HG02588 (cell line): Measurements from ENCODE around the gene CALN1.

Experiments
- ATAC-seq: cut with Tn5 transposase; IDR thresholded peaks from one replicate; pipeline ENCODE4 v1.9.1; 2021; ENCODE audit warnings: mild to moderate bottlenecking, moderate library complexity; ENCODE audit not compliant: unreplicated experiment

The CALN1 gene

GRCh38 chr7:72048420-72048819 lies 363.7 kb downstream of the CALN1 start:
- no peak for ATAC-seq

DNA sequence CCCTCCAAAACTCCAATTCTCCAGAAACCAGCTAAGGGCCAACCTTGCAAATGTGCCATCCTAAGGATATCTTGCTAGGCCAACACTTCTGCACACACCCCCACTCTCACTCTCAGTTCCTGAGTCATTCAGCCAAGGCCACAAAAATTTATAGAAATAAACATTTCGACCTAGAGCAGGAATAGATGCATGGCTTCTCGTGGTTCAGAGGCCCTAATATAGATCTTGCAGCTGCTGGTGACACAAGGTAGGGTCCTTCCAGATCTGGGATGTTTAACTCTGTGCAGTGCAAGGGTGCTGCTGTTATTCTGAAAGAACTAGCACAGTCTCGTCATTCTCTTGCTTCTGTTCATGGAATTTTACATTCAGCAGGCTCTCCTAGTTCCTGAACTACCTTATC lies 369.3 kb downstream of the CALN1 start:
- ATAC-seq = no peak

- no peak for ATAC-seq
Measured at GRCh38 chr7:72040641-72041040, 371.5 kb downstream of the CALN1 start.

- ATAC-seq = no peak
Measured at GRCh38 chr7:72039460-72039859, 372.7 kb downstream of the CALN1 start.

GRCh38 chr7:72038022-72038732 lies 374.0 kb downstream of the CALN1 start:
- ATAC-seq = no peak

DNA sequence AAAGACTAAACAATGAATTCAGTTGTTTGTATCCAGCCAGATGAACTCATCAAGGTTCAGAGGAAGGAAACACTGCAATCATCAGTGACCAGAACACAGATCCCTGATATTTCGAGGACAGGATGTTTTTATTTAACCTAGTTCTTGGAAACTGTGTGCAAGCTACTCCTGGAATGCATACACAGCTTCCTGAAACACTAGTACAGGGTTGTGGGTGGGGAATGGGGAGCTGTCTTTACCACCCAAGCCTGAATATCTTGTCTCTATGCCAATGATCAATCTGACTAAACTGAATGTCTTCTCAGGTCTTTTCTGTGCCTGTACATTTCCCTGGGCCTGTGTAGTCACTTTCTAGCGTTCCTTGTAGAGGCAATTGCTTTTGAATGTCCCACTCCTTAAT lies 374.6 kb downstream of the CALN1 start:
- no peak for ATAC-seq

DNA sequence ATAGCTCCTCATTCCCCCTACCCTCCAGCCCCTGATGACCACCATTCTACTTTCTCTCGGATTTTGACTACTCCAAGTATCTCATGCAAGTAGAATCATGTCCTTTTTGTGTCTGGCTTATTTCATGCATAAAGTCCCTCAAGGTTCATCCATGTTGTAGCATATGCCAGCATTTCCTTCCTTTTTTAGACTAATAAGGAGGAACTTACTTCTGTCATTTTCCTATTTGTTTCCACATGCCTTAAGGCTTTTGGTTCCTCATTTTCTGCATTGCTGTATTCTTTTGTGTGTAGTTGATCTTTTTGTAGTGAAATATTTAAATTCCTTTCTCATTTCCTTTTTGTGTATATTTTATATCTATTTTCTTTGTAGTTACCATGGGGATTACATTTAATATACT lies 376.9 kb downstream of the CALN1 start:
- no peak for ATAC-seq

GRCh38 chr7:72032934-72033333 lies 379.2 kb downstream of the CALN1 start:
- ATAC-seq = no peak

GRCh38 chr7:72030994-72031667 lies 381.0 kb downstream of the CALN1 start:
- no peak for ATAC-seq

DNA sequence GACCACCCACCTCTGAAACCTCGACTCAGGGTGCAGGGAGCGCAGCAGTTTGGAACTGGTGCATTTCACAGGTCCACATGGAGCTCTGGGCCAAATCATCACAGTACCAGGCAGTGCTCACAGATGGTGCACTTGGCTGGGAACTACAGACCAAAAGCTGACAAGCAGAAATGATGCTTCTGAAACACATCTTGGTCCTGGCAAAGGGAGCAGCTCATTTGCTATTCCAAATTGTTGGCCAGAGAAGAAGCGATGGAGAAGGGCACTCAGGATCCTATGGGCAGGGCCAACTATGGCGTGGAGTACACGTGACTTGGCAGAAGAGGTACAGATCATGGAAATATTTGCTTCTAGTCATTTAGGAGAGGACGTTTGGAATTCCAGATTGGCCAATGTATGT lies 383.9 kb downstream of the CALN1 start:
- ATAC-seq = no peak

GRCh38 chr7:72025381-72025960 lies 386.7 kb downstream of the CALN1 start:
- no peak for ATAC-seq

GRCh38 chr7:72023926-72024325 lies 388.2 kb downstream of the CALN1 start:
- ATAC-seq = no peak

DNA sequence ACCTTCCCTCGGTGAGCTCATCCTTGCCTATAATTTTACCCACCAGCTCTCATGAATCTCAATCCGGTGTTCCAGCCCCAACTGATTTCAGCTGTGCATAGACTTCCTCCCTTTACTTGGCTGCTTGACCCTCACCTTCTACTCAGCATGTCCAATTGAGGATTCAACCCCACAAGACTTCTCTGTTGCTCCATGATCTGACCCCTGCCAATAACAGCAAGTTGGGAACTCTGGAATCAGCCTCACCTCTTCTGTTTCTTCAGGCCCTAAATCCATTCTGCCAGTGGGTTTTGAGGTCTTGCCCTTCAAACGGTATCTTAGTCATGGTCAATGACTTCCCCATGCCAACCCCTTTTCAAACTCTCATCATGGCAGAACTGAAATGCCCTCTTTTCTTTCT lies 390.4 kb downstream of the CALN1 start:
- no peak for ATAC-seq

DNA sequence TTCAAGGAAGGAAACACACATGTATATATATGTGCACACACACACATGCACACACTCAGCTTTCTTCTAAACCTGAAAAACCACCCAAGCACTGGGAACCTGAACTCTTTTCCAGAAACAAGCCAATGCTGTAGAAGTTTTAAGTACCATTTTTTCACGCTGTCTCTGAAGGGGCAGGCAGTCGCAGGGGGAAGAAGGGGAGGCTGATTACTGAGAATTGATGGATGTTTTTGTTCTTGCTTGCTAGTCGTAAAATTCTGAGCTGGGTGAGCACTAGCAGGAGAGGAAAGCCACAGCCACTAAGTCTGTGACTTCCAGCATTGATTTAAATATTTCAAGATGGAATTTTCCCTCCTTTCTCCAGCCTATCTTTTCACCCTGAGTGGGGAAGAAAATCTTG lies 391.8 kb downstream of the CALN1 start:
- ATAC-seq = no peak

GRCh38 chr7:72019436-72019835 lies 392.7 kb downstream of the CALN1 start:
- ATAC-seq = no peak

- ATAC-seq = no peak
Measured at GRCh38 chr7:72017756-72018155, 394.4 kb downstream of the CALN1 start.

DNA sequence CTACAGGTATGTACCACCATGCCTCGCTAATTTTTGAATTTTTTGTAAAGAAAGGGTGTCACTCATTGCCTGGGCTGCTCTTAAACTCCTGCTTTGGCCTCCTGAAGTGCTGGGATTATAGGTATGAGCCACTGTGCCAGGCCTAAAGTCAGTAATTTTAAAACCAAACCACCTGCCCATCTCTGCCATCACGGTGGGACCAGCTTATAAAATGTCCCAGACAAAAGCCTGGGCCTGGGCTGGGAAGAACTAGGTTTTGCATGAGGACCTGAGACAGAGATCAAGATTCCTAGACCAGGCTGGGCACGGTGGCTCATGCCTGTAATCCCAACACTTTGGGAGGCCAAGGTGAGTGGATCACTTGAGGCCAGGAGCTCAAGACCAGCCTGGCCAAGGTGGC lies 395.6 kb downstream of the CALN1 start:
- ATAC-seq = no peak

GRCh38 chr7:72015136-72015535 lies 397.0 kb downstream of the CALN1 start:
- no peak for ATAC-seq

DNA sequence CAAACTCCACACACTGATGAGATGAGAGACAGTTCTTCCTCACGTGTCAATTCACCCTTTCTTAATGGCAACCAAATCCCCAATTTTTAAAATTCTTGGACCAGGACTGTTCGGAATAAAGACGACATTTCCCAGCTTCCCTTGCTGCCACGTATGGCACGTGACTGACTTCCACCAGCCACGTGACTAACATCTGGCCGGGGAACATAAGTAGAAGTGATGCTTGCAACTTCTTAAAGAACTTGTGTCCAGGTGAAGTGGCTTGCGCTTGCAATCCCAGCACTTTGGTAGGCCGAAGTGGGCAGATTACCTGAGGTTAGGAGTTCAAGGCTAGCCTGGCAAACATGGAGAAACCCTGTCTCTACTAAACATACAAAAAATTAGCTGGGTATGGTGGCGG lies 405.1 kb downstream of the CALN1 start:
- ATAC-seq = no peak

- no peak for ATAC-seq
Measured at GRCh38 chr7:72003236-72003635, 408.9 kb downstream of the CALN1 start.

- ATAC-seq = no peak
Measured at GRCh38 chr7:71996141-71996540, 416.0 kb downstream of the CALN1 start.

DNA sequence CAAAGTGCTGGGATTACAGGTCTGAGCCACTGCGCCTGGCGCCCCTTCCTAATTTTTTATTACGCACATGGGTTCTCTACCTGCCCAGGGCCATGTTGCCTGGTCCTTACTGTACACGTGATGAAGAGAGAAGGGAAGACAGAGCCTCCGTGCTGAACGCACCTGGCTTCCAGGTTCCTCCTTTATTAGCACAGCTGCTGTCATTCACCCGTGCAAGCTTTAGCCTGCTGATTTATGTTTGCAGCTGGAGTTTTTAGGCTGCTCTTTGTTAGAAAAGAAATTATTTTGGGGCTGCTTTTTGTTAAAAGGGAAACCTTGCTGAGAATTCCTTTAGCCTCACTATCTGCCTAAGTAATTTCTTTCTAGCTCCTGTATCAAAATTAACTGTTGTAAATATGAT lies 417.0 kb downstream of the CALN1 start:
- no peak for ATAC-seq
